H1 (cell line): ENCODE data around the gene NFKBIE. TPM values are rescaled to one million over a fixed set of nuclear protein-coding genes. Genes with fewer than 3 reads are reported as not detected.

Source experiments
- BACH1 ChIP-seq: IDR thresholded peaks from 2 replicates; pipeline ENCODE4 v1.6.1; 2012; ENCODE audit warnings: low read length, improper control_type of control experiment
- CBX8 ChIP-seq: fragments of 300-800, 300-1000 bp; sonication (generic); IDR thresholded peaks from 2 replicates; pipeline ENCODE4 v1.7.1; 2016; ENCODE audit warnings: low read depth, low read length, borderline replicate concordance
- CTBP2 ChIP-seq: IDR thresholded peaks from 2 replicates; pipeline ENCODE4 v1.7.0; 2011; ENCODE audit warnings: borderline replicate concordance, mild to moderate bottlenecking, moderate library complexity, mixed read lengths, low read length; ENCODE audit not compliant: insufficient read depth, insufficient read length
- FOSL1 ChIP-seq: IDR thresholded peaks from 2 replicates; pipeline ENCODE4 v1.6.1; 2011; ENCODE audit warnings: mild to moderate bottlenecking, low read depth, low read length, moderate library complexity; ENCODE audit not compliant: insufficient read depth
- MAFK ChIP-seq: IDR thresholded peaks from 2 replicates; pipeline ENCODE4 v1.6.1; 2012; ENCODE audit warnings: low read depth, mild to moderate bottlenecking, improper control_type of control experiment, low read length
- TAF7 ChIP-seq: optimal IDR thresholded peaks from 2 replicates; pipeline ENCODE3; 2011; ENCODE audit warnings: low read depth, mild to moderate bottlenecking, inconsistent platforms, low read length, moderate library complexity, borderline replicate concordance
- YY1 ChIP-seq: IDR thresholded peaks from 2 replicates; pipeline ENCODE4 v1.6.1; 2011; ENCODE audit warnings: low read depth, mild to moderate bottlenecking, low read length
- polyA plus RNA-seq, 7 experiments: library from polyadenylated mRNA; depleted of rRNA in 3 of 7; stranded (reverse) in 5 of 7; unstranded in 2 of 7; fragments of >200 nt in 5 of 7; fragments of 200-250 nt in 2 of 7; gene quantifications; 1 replicate in 5 of 7; 2 replicates in 1 of 7; 4 replicates in 1 of 7; pipeline versions ENCODE4 v1.2.1 to v1.2.3, GENCODE V29; 2011 to 2013; ENCODE audit warnings: missing spikeins in 2 of 7, mixed read lengths in 2 of 7
- total RNA-seq: library from RNA; stranded (reverse); fragmentation: NEBNext Ultra II Directional; extraction: Animal tissue kit (Norgen Biotek cat#: 25700); gene quantifications from 2 replicates; pipeline ENCODE4 v1.2.1, GENCODE V29; 2021
- TF ChIP-seq, protein P1 (sequence below): fragments of 300-600 bp; sonication (generic); IDR thresholded peaks from 2 replicates; pipeline ENCODE4 v1.7.1; 2012; ENCODE audit warnings: low read length, moderate library complexity, mild to moderate bottlenecking, inconsistent platforms; ENCODE audit not compliant: insufficient replicate concordance
- TF ChIP-seq, protein P2 (sequence below): IDR thresholded peaks from 2 replicates; pipeline ENCODE4 v1.6.1; 2012; ENCODE audit warnings: inconsistent platforms

NFKBIE gene
- total and polyA plus RNA-seq, 2 of the 8 experiments (the other 6 are each of a cell fraction or from before 2014, with no cell fraction given) = 13.5 to 19.2 TPM

DNA sequence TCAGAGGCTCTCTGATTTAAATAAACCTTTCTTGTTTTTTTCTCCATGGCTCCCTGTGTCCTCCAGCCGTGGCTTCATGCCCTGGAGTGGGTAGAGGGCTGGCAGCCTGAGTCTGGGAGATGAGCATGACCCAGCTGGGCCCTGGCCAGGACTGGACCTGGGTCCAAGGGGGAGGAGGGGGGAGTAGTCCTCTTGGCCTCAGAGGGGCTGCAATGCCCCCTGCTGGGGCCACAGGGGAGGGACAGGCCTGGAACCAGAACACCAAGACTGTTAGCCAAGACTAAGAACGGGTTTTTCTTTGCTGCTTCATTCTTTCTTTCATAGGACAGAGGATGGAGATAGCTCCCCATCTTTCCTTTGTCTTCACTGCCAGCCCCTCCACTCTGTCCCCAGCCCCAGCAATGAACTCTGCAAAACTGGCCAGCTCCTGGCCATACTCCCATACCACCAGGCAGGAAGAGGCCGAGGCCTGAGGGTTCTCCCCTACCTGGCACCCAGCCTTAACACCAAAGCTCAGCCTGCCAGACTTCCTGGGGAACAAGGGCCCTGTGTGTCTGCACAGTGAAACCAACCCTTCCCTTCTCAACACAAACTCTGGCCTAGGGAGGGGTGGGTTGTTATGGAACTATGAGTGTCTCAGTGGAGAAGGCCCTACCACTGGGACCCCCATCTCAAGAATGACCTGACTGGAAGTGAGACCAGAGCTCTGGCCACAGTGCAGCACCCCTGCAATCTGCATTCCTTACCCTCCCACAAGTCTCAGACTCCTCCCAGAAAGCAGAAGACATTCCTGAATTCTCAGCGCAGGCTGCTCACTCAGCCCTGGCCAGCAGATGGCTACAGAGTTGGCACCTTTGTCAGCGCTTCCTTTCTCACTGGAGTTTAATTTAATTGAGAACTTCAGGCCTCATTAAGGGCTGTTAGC lies 31.0 kb downstream of the NFKBIE start (continued):
- TF ChIP-seq TAF7 = no peak
- TF ChIP-seq YY1 = no peak
- TF ChIP-seq MAFK = no peak
- TF ChIP-seq CBX8 = no peak
- no peak for TF ChIP-seq CTBP2
- TF ChIP-seq FOSL1 = no peak
- no peak for TF ChIP-seq BACH1
- TF ChIP-seq, protein P1, sequence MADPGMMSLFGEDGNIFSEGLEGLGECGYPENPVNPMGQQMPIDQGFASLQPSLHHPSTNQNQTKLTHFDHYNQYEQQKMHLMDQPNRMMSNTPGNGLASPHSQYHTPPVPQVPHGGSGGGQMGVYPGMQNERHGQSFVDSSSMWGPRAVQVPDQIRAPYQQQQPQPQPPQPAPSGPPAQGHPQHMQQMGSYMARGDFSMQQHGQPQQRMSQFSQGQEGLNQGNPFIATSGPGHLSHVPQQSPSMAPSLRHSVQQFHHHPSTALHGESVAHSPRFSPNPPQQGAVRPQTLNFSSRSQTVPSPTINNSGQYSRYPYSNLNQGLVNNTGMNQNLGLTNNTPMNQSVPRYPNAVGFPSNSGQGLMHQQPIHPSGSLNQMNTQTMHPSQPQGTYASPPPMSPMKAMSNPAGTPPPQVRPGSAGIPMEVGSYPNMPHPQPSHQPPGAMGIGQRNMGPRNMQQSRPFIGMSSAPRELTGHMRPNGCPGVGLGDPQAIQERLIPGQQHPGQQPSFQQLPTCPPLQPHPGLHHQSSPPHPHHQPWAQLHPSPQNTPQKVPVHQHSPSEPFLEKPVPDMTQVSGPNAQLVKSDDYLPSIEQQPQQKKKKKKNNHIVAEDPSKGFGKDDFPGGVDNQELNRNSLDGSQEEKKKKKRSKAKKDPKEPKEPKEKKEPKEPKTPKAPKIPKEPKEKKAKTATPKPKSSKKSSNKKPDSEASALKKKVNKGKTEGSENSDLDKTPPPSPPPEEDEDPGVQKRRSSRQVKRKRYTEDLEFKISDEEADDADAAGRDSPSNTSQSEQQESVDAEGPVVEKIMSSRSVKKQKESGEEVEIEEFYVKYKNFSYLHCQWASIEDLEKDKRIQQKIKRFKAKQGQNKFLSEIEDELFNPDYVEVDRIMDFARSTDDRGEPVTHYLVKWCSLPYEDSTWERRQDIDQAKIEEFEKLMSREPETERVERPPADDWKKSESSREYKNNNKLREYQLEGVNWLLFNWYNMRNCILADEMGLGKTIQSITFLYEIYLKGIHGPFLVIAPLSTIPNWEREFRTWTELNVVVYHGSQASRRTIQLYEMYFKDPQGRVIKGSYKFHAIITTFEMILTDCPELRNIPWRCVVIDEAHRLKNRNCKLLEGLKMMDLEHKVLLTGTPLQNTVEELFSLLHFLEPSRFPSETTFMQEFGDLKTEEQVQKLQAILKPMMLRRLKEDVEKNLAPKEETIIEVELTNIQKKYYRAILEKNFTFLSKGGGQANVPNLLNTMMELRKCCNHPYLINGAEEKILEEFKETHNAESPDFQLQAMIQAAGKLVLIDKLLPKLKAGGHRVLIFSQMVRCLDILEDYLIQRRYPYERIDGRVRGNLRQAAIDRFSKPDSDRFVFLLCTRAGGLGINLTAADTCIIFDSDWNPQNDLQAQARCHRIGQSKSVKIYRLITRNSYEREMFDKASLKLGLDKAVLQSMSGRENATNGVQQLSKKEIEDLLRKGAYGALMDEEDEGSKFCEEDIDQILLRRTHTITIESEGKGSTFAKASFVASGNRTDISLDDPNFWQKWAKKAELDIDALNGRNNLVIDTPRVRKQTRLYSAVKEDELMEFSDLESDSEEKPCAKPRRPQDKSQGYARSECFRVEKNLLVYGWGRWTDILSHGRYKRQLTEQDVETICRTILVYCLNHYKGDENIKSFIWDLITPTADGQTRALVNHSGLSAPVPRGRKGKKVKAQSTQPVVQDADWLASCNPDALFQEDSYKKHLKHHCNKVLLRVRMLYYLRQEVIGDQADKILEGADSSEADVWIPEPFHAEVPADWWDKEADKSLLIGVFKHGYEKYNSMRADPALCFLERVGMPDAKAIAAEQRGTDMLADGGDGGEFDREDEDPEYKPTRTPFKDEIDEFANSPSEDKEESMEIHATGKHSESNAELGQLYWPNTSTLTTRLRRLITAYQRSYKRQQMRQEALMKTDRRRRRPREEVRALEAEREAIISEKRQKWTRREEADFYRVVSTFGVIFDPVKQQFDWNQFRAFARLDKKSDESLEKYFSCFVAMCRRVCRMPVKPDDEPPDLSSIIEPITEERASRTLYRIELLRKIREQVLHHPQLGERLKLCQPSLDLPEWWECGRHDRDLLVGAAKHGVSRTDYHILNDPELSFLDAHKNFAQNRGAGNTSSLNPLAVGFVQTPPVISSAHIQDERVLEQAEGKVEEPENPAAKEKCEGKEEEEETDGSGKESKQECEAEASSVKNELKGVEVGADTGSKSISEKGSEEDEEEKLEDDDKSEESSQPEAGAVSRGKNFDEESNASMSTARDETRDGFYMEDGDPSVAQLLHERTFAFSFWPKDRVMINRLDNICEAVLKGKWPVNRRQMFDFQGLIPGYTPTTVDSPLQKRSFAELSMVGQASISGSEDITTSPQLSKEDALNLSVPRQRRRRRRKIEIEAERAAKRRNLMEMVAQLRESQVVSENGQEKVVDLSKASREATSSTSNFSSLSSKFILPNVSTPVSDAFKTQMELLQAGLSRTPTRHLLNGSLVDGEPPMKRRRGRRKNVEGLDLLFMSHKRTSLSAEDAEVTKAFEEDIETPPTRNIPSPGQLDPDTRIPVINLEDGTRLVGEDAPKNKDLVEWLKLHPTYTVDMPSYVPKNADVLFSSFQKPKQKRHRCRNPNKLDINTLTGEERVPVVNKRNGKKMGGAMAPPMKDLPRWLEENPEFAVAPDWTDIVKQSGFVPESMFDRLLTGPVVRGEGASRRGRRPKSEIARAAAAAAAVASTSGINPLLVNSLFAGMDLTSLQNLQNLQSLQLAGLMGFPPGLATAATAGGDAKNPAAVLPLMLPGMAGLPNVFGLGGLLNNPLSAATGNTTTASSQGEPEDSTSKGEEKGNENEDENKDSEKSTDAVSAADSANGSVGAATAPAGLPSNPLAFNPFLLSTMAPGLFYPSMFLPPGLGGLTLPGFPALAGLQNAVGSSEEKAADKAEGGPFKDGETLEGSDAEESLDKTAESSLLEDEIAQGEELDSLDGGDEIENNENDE = no peak
- TF ChIP-seq, protein P2, sequence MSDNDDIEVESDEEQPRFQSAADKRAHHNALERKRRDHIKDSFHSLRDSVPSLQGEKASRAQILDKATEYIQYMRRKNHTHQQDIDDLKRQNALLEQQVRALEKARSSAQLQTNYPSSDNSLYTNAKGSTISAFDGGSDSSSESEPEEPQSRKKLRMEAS = no peak
